Loucy (cell line): ENCODE results near the gene LIN9.

Experiments used
- H2AFZ ChIP-seq: fragments of 200-600 bp; sonication (generic); 2 replicates; pipeline ENCODE4 v1.6.0; 2016; ENCODE audit warnings: antibody characterized with exemption, mild to moderate bottlenecking, low read length, moderate library complexity
- H3F3A ChIP-seq: fragments of 200-600 bp; 2 replicates; pipeline ENCODE4 v1.6.0; 2016; ENCODE audit warnings: antibody characterized with exemption, low read depth, mild to moderate bottlenecking
- H3K27me3 ChIP-seq: fragments of 200-600 bp; sonication (generic); 2 replicates; pipeline ENCODE4 v1.6.1; 2014; ENCODE audit warnings: low read length, mild to moderate bottlenecking; ENCODE audit not compliant: insufficient read depth, poor library complexity, severe bottlenecking
- H3K36me3 ChIP-seq: fragments of 200-600 bp; sonication (generic); 2 replicates; pipeline ENCODE4 v1.6.1; 2016; ENCODE audit warnings: low read length; ENCODE audit not compliant: insufficient read depth
- H3K4me1 ChIP-seq: fragments of 200-600 bp; sonication (generic); 2 replicates; pipeline ENCODE4 v1.5.1; 2014; ENCODE audit warnings: low read length, mild to moderate bottlenecking; ENCODE audit not compliant: insufficient read depth, poor library complexity, severe bottlenecking
- H3K4me2 ChIP-seq: fragments of 200-600 bp; sonication (generic); 2 replicates; pipeline ENCODE4 v1.6.0; 2014; ENCODE audit warnings: antibody characterized with exemption, low read length, low read depth, mild to moderate bottlenecking; ENCODE audit not compliant: poor library complexity, severe bottlenecking
- H3K4me3 ChIP-seq: fragments of 200-600 bp; sonication (generic); 2 replicates; pipeline ENCODE4 v1.5.1; 2014; ENCODE audit warnings: low read length, mild to moderate bottlenecking, mixed read lengths; ENCODE audit not compliant: poor library complexity, severe bottlenecking
- H3K79me2 ChIP-seq: fragments of 200-600 bp; sonication (generic); 2 replicates; pipeline ENCODE4 v1.6.1; 2014; ENCODE audit warnings: low read length; ENCODE audit not compliant: insufficient read depth
- H3K9ac ChIP-seq: fragments of 200-600 bp; sonication (generic); 2 replicates; pipeline ENCODE4 v1.6.0; 2014; ENCODE audit warnings: mild to moderate bottlenecking, low read depth, low read length, moderate library complexity; ENCODE audit not compliant: poor library complexity, severe bottlenecking
- H3K9me2 ChIP-seq: fragments of 200-600 bp; sonication (generic); replicated peaks from 2 replicates; pipeline ENCODE4 v1.6.1; 2016; ENCODE audit warnings: low read depth, low read length, mixed read lengths
- H3K9me3 ChIP-seq: fragments of 200-600 bp; sonication (generic); 2 replicates; pipeline ENCODE4 v1.6.1; 2014; ENCODE audit warnings: mild to moderate bottlenecking, antibody characterized with exemption, low read length, low read depth; ENCODE audit not compliant: insufficient read depth
- H4K20me1 ChIP-seq: fragments of 200-600 bp; sonication (generic); 2 replicates; pipeline ENCODE4 v1.6.0; 2014; ENCODE audit warnings: antibody characterized with exemption, low read length, mild to moderate bottlenecking; ENCODE audit not compliant: insufficient read depth, poor library complexity, severe bottlenecking
- CTCF ChIP-seq: fragments of 200-600 bp; sonication (generic); conservative IDR thresholded peaks from 2 replicates; pipeline ENCODE4 v1.5.1; 2014; ENCODE audit warnings: mild to moderate bottlenecking, antibody characterized with exemption, low read length
- EZH2phosphoT487 ChIP-seq: fragments of 200-600 bp; IDR thresholded peaks from 2 replicates; pipeline ENCODE4 v1.6.1; 2018; ENCODE audit warnings: antibody characterized with exemption, mild to moderate bottlenecking, moderate library complexity, borderline replicate concordance

Gene LIN9

GRCh38 chr1:226181996-226182714, 126.8 kb downstream of the LIN9 start:
- peak overlapping the region; percentile 90 for H3K4me2 ChIP-seq

More at GRCh38 chr1:226181996-226182714, 126.8 kb downstream of the LIN9 start:
- Histone ChIP-seq H3K9me3 (no peaks in the 10 kb centered on the region), H2AFZ (no peak overlapping the region), H3K4me3 (peak overlapping the region; percentile 71), H3K27me3 (no peaks in the 10 kb centered on the region), H4K20me1 (peaks cover 73% of the 10 kb centered on the region), H3K36me3 (no peaks in the 10 kb centered on the region), H3K9ac (peak overlapping the region; percentile 50), H3K79me2 (peaks cover 100% of the 10 kb centered on the region), H3K9me2 (no peaks in the 10 kb centered on the region), H3F3A (peaks cover 5% of the 10 kb centered on the region; the same call in 1 of the 2 replicates), H3K4me1 (peaks cover 58% of the 10 kb centered on the region)
- TF ChIP-seq EZH2phosphoT487: no peak
- peak; percentile 61 for TF ChIP-seq CTCF
